HepG2 (cell line): Measurements from ENCODE around the gene NOP56. TPM values are rescaled to one million over a fixed set of nuclear protein-coding genes. Genes with fewer than 3 reads are reported as not detected.

Experiments used
- EZH2 ChIP-seq: conservative IDR thresholded peaks from 2 replicates; pipeline ENCODE4 v1.6.1; 2012; ENCODE audit warnings: mild to moderate bottlenecking, low read depth, low read length, moderate library complexity
- FOXK2 ChIP-seq: fragments of 450-650 bp; IDR thresholded peaks from 2 replicates; pipeline ENCODE4 v1.6.1; 2016
- GTF3A ChIP-seq: sonication (generic); formaldehyde crosslinking; conservative IDR thresholded peaks from 2 replicates; pipeline ENCODE4 v1.4.0; 2020; ENCODE audit warnings: mild to moderate bottlenecking, missing genetic modification reagents
- HBP1 ChIP-seq: IDR thresholded peaks from 2 replicates; pipeline ENCODE4 v1.6.1; 2016; ENCODE audit warnings: low read depth, control low read depth
- HDAC6 ChIP-seq: fragments of 200-600 bp; sonication (generic); IDR thresholded peaks from 2 replicates; pipeline ENCODE4 v1.7.0; 2017; ENCODE audit warnings: mild to moderate bottlenecking, antibody characterized with exemption, low read length, low read depth
- HMGA1 ChIP-seq: sonication (generic); formaldehyde crosslinking; conservative IDR thresholded peaks from 2 replicates; pipeline ENCODE4 v1.4.0; 2020; ENCODE audit warnings: missing genetic modification reagents
- HNF4G ChIP-seq, 2 experiments: sonication (generic) in 1 of 2; formaldehyde crosslinking in 1 of 2; IDR thresholded peaks; 2 replicates each; pipeline versions ENCODE4 v1.4.0 to v1.6.1; 2011 to 2020; ENCODE audit warnings: borderline replicate concordance in 2 of 2, low read depth in 2 of 2, mild to moderate bottlenecking in 2 of 2, low read length in 1 of 2, missing genetic modification reagents in 1 of 2, moderate library complexity in 1 of 2
- HOXA5 ChIP-seq: sonication (generic); formaldehyde crosslinking; IDR thresholded peaks from 2 replicates; pipeline ENCODE4 v1.4.0; 2020; ENCODE audit warnings: missing genetic modification reagents
- KLF13 ChIP-seq: sonication (generic); formaldehyde crosslinking; IDR thresholded peaks from 2 replicates; pipeline ENCODE4 v1.4.0; 2020; ENCODE audit warnings: mild to moderate bottlenecking, missing genetic modification reagents
- LCORL ChIP-seq, 2 experiments: fragments of 450-650 bp in 1 of 2; sonication (generic) in 1 of 2; formaldehyde crosslinking in 1 of 2; IDR thresholded peaks; 2 replicates each; pipeline versions ENCODE4 v1.5.0 to v1.6.1; 2017 to 2020; ENCODE audit warnings: antibody characterized with exemption in 1 of 2, missing genetic modification reagents in 1 of 2
- MIER3 ChIP-seq: IDR thresholded peaks from 2 replicates; pipeline ENCODE4 v1.6.1; 2016; ENCODE audit warnings: missing compliant biosample characterization, borderline replicate concordance
- PHF20 ChIP-seq: sonication (generic); formaldehyde crosslinking; IDR thresholded peaks from 2 replicates; pipeline ENCODE4 v1.5.0; 2020; ENCODE audit warnings: mild to moderate bottlenecking, missing genetic modification reagents
- ZFAT ChIP-seq: sonication (generic); formaldehyde crosslinking; conservative IDR thresholded peaks from 2 replicates; pipeline ENCODE4 v1.8.1; 2023; ENCODE audit warnings: missing genetic modification reagents, inconsistent platforms
- ZNF407 ChIP-seq: sonication (generic); formaldehyde crosslinking; IDR thresholded peaks from one replicate; pipeline ENCODE4 v1.5.1; 2020; ENCODE audit warnings: mild to moderate bottlenecking, missing genetic modification reagents; ENCODE audit errors: not compliant biosample characterization
- ZSCAN12 ChIP-seq: sonication (generic); formaldehyde crosslinking; IDR thresholded peaks from 2 replicates; pipeline ENCODE4 v1.9.0; 2021; ENCODE audit warnings: mild to moderate bottlenecking, missing genetic modification reagents
- polyA plus RNA-seq, 8 experiments: library from polyadenylated mRNA; depleted of rRNA in 3 of 8; stranded (reverse) in 7 of 8; unstranded in 1 of 8; fragments of >200 nt; fragmentation: Illumina TruSeq in 4 of 8; extraction: Trizol in 4 of 8; gene quantifications; 2 replicates each; pipeline versions ENCODE4 v1.2.1 to v1.2.3, GENCODE V29; 2011 to 2016; ENCODE audit warnings: low read depth in 4 of 8, missing spikeins in 1 of 8, mixed read lengths in 1 of 8; ENCODE audit not compliant: insufficient read depth in 1 of 8
- total RNA-seq, 5 experiments: library from RNA; depleted of rRNA; stranded (reverse); fragments of >200 nt; fragmentation: Illumina TruSeq; extraction: Trizol; gene quantifications; 2 replicates each; pipeline ENCODE4 v1.2.3, GENCODE V29; 2016; ENCODE audit warnings: low read depth in 1 of 5
- TF ChIP-seq, protein P1 (sequence below): sonication (generic); formaldehyde crosslinking; IDR thresholded peaks from 2 replicates; pipeline ENCODE4 v1.4.0; 2020; ENCODE audit warnings: missing genetic modification reagents, borderline replicate concordance

The NOP56 gene
- total and polyA plus RNA-seq, 2 of the 13 experiments (the other 11 are each of a cell fraction or from before 2014, with no cell fraction given): 369 to 1,116 TPM

DNA sequence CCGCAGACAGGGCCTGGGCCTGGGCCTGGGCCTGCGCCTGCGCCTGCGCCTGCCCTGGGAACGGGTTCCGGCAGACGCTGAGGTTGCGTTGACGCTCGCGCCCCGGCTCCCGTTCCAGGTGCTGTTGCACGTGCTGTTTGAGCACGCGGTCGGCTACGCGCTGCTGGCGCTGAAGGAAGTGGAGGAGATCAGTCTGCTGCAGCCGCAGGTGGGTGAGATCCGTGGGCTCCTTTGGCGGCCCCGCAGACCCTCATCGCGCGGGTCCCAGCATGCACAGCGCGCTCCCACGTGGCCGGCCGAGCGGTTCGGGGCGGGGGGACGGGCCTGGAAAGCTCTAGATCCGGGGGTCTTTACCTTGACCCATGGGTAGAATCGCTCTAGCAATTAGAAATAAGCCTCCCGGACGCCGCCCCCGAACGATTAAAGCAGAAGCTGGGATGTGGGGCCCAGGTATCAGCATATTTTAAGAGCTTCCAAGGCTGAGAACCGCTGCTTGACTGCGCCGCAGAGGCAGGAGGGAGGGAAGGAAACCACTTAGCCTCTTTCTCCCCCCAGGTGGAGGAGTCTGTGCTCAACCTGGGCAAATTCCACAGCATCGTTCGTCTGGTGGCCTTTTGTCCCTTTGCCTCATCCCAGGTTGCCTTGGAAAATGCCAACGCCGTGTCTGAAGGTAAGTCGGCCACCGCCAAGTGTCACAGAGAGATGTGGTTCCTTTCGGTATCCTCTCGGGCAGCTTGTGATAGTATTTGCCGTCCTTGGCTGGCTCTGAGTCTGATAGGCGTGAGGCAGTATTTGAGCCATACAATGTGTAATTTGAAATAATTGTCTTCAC lies 508 bp downstream of the NOP56 start (continued):
- peak; percentile 65 for TF ChIP-seq PHF20 (CRISPR knock-in tag)
- TF ChIP-seq ZNF407 (CRISPR knock-in tag): peak; percentile 80
- 0 out of 2 replicates have a peak, but pooled peaks have one; percentile 2 for TF ChIP-seq HNF4G (IDR thresholded peaks at IDR 0.05; ENCODE audit: borderline replicate concordance, low read depth, low read length)
- peak; percentile 75; the same call in 1 of the 2 replicates for TF ChIP-seq HNF4G (CRISPR knock-in tag; IDR thresholded peaks at IDR 0.05; ENCODE audit: borderline replicate concordance, low read depth)
- TF ChIP-seq EZH2: no peak
- no peak for TF ChIP-seq HDAC6
- peak; percentile 76; the same call in 1 of the 2 replicates for TF ChIP-seq GTF3A (CRISPR knock-in tag)
- no peak for TF ChIP-seq HMGA1 (CRISPR knock-in tag)
- no peak for TF ChIP-seq MIER3 (CRISPR knock-in tag)
- TF ChIP-seq, protein P1, sequence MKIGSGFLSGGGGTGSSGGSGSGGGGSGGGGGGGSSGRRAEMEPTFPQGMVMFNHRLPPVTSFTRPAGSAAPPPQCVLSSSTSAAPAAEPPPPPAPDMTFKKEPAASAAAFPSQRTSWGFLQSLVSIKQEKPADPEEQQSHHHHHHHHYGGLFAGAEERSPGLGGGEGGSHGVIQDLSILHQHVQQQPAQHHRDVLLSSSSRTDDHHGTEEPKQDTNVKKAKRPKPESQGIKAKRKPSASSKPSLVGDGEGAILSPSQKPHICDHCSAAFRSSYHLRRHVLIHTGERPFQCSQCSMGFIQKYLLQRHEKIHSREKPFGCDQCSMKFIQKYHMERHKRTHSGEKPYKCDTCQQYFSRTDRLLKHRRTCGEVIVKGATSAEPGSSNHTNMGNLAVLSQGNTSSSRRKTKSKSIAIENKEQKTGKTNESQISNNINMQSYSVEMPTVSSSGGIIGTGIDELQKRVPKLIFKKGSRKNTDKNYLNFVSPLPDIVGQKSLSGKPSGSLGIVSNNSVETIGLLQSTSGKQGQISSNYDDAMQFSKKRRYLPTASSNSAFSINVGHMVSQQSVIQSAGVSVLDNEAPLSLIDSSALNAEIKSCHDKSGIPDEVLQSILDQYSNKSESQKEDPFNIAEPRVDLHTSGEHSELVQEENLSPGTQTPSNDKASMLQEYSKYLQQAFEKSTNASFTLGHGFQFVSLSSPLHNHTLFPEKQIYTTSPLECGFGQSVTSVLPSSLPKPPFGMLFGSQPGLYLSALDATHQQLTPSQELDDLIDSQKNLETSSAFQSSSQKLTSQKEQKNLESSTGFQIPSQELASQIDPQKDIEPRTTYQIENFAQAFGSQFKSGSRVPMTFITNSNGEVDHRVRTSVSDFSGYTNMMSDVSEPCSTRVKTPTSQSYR: no peak; the same call in 1 of the 2 replicates
- no peak for TF ChIP-seq HBP1 (CRISPR knock-in tag)
- no peak for TF ChIP-seq LCORL (IDR thresholded peaks at IDR 0.05)
- TF ChIP-seq LCORL (CRISPR knock-in tag; IDR thresholded peaks at IDR 0.05): peak; percentile 43; the same call in 1 of the 2 replicates
- no peak for TF ChIP-seq FOXK2
- TF ChIP-seq ZFAT (CRISPR knock-in tag): no peak; the same call in 1 of the 2 replicates
- no peak for TF ChIP-seq ZSCAN12 (CRISPR knock-in tag)
- 0 out of 2 replicates have a peak, but pooled peaks have one; percentile 58 for TF ChIP-seq KLF13 (CRISPR knock-in tag)
- TF ChIP-seq HOXA5: peak; percentile 90
